ENCODE results near the gene LDHB.
A peak's percentile ranks its signal among the peaks of the same experiment; 100 is the strongest.
"Not testable (repeated sequence)": the region's sequence is repeated elsewhere in the genome, so short reads cannot be mapped to it uniquely, and the experiment has no call there.

LDHB gene

GRCh38 chr12:21657326-21658077, at the start of gene LDHB:
Gene LDHB, minus strand, starts transcription at chr12:21657842. Its CDS starts 3,171 bp downstream, at chr12:21654671.
- DNase-seq (ENCODE audit: low read depth), result peak; percentile 87

- DNase-seq (ENCODE audit: low read depth), result no peak
Observed at GRCh38 chr12:21704847-21705246, 47.2 kb upstream of the LDHB start.

DNA sequence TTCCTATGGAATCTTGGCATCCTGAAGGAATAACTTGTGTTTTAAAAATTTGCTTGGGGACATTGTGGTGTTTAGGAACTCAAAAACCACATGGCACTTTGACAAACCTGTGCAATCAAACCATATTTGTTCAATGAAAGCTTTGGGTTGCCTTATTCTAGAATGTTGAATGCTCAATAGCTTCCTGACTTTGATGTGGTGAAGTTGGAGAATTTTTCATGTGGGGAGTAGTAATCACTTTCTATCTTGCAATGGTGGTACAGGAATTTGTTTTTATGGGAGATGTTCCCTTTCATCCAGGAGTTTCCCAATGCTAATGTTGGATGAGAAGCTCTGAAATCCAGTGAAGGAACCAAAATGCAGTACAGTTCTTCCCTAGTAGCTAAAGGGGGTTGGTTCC, 42.2 kb upstream of the LDHB start:
- DNase-seq (ENCODE audit: low read depth), result no peak

DNA sequence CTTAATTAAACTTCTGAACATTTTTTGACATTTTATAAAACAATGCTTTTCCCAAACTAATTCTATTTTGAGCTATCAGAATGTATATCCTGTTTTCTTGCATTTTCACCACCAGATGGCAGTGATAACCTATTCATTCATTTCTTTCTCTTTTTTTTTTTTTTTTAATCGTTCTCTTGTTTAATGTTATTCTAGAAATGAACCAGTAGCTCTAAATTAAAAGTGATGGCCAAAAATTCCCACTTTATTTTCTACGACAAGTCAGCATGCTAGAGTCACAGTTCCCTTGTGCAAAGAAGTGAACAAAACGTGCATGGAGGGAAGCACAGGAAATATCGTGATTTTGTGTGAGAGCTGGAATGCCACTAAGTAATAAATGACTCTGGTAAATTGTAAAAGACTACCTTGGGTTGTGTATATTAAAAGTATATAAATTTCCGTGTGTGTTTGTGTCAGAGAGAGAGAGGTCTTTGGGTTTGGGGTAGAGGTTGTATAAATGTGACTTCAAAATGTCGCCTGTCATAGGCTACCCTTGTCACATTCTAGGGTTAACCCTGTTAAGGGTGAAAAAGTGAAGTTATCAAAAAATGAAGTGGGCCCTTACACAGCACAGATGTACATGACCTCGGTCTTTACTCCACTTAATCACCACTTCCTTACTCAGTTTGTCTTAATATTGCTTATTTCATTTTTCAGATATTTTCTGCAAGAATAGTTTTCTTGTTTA, 40.4 kb upstream of the LDHB start:
- DNase-seq (ENCODE audit: low read depth), result no peak

DNA sequence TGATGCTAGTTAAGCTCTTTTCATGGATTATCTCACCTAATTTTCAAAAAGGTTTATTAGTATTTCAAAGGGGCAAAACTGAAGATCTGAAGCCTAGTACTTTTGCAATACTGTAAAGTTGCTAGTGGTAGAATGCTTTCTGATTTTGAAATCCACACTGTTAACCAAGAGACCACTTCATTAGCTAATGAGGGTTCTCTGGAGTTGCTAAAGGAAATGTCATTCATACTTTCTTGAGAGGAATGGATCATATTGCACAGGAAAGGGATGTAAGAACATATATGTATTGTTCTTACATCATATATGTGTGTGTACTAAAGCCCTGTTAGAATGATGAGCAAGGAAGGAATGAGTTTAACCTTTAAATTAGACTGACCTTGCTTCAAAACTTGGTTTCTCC, 39.0 kb upstream of the LDHB start:
- no peak for DNase-seq (ENCODE audit: low read depth)

DNA sequence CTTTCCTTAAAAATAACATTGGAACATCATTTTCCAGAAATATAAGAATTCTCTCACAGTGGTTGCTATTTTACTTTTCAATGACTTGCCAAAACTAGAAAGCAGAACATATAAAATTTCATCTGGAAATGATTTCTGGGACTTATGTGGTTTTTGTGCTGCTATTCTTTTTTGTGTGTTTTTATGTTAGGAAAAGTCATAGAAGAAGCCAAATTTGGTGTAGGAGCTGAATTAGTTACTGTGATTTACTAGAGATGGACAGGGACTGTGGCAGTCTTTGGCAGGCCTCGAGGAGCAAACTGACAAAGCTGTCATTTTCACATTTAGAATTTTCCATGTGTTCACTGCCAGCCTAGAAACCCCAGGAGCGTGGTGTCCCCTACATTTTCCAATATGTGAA, 38.3 kb upstream of the LDHB start:
- no peak for DNase-seq (ENCODE audit: low read depth)

GRCh38 chr12:21694660-21695059, 37.0 kb upstream of the LDHB start:
- DNase-seq (ENCODE audit: low read depth), result no peak

DNA sequence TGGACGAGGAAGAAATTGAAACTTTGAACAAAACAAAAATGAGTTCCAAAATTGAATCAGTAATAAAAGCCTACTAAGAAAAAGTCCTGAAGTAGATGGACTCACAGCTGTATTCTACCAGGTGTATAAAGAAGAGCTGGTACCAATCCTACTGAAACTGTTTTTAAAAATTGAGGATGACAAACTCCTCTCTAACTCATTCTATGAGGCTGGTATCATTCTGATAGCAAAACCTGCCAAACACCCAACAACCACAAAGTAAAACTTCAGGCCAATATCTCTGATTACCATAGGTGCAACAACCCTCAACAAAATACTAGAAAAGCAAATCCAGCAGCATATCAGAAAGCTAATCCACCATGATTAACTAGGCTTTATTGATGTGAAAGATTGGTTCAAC, 33.9 kb upstream of the LDHB start:
- no peak for DNase-seq (ENCODE audit: low read depth)

DNA sequence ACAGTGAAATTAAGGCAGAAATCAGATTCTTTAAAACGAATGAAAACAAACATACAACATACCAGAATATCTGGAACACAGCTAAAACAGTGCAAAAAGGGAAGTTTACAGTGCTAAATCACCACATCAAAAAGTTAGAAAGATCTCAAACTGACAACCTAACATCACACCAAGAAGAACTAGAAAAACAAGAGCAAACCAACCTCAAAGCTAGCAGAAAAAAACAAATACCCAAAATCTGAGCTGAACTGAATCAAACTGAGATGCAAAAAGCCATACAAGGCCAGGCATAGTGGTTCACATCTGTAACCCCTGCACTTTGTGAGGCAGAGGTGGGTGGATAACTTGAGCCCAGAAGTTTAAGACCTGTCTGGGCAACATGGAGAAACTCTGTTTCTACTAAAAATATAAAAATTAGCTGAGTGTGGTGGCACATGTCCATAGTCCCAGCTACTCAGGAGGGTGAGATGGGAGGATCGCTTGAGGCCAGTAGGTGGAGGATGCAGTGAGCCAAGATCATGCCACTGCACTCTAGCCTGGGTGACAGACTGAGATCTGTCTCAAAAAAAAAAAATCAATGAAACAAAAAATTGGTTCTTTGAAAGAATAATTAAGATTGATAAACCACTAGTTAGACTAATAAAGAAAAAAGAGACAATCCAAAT, 33.2 kb upstream of the LDHB start:
- DNase-seq (ENCODE audit: low read depth), result no peak

DNA sequence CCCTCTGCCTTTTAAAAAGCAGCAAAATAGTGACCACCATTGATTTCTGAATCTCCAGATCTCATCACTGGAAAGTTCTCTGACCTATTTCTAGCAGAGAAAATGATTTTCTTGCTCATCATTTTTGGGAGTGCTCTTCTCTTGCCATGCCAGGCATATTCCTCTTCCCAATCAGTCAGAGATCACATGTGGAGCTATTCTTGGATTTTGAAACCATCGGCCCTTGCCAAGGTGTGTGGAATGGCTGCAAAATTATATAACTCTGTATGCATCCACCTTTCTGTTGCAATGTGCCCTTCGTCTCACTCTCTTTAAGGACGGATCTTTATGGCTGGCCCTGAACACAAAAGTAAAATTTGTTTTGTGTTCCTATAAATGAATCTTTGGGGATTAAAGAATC, 25.5 kb upstream of the LDHB start:
- no peak for DNase-seq (ENCODE audit: low read depth)

DNA sequence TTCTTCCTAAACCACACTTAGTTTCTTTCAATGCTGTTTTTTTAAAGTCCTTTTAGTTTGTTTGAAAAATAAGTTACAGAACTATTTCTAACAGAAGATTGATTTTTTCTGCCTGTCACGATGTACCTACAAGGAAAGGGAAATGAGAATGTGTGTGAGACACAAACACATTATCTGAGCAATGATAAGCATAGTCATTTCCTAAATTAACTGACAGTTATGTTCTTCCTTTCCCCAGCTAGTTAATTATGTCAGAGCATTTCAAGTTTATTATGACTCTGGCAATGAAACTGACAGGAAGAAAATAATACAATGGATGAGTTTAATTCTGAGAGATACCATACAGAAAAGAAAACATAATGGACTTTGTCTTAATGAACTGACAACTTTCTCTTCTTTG, 21.3 kb upstream of the LDHB start:
- no peak for DNase-seq (ENCODE audit: low read depth)

- DNase-seq (ENCODE audit: low read depth), result no peak
Observed at GRCh38 chr12:21677622-21678277, 20.1 kb upstream of the LDHB start.

DNA sequence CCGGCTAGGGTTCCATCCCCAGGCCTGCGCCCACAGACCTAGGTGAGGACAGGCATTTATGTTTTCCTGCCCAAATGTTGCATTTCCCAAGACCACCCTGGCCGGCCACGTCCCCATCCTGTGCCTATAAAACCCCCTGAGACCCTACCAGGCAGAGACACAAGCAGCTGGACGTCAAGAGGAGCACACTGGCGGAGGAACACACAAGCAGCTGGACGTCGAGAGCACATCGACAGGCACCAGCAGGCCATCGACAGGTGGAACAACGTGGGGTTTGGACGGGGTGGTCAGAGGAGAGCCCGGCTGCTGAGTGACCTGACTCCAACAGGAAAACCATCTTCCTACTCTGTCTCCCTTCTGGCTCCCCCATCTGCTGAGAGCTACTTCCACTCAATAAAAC, 19.6 kb upstream of the LDHB start:
- DNase-seq (ENCODE audit: low read depth), result no peak

- no peak for DNase-seq (ENCODE audit: low read depth)
Observed at GRCh38 chr12:21676776-21677175, 19.1 kb upstream of the LDHB start.

DNA sequence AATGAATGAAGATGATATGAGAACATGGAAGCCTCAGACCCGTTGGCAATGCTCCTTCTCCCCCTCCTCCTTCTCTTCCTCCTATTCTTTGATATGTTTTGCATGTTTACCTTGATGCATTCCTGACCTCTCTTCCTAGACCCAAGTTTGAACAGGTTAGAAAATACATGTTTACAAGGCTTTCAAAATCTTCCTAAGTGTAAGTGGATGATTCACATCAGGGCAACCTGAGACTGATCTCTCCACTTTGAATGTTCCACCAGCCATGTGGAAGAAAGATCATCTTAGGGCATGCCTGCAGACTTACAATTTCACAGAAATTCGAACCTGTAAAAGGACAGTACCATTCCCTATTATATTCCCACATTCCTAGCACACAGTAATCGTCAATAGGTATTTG, 18.0 kb upstream of the LDHB start:
- DNase-seq (ENCODE audit: low read depth), result no peak

GRCh38 chr12:21675096-21675495, 17.5 kb upstream of the LDHB start:
- DNase-seq (ENCODE audit: low read depth), result no peak

DNA sequence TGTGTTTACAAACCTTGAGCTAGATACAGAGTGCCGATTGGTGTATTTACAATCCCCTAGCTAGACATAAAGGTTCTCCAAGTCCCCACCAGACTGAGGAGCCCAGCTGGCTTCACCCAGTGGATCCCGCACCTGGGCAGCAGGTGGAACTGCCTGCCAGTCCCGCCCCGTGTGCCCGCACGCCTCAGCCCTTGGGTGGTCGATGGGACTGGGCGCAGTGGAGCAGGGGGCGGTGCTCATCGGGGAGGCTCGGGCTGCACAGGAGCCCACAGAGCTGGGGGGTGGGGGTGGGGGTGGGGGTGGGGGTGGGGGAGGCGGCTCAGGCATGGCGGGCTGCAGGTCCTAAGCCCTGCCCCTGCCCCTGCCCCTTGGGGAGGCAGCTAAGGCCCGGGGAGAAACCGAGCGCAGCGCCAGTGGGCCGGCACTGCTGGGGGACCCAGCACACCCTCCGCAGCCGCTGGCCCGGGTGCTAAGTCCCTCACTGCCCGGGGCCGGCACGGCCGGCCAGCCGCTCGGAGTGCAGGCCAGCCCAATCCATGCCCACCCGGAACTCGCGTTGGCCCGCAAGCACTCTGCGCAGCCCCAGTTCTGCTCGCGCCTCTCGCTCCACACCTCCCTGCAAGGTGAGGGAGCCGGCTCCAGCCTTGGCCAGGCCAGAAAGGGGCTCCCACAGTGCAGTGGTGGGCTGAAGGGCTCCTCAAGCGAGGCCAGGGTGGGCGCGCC, 16.3 kb upstream of the LDHB start:
- DNase-seq (ENCODE audit: low read depth), result not testable (repeated sequence)

GRCh38 chr12:21672146-21672545, 14.5 kb upstream of the LDHB start:
- DNase-seq (ENCODE audit: low read depth), result no peak

DNA sequence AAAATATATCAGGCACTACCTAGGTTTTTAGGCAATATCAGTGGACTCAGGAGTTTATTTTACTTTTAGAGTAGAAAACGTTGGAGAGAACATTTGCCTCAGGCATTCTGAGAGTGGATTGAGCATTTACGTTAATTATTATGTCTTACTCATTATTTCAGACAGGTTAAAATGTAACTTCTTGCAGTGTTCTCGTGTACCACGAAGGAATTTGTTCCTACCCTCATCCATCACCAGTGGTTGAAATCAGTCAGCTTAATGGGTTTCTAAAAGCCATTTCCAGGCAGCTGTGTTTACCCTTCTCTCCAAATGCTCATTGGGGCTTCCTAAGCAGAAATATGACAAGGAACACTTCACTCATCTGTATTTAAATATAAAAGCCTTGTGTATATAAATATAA, 9.1 kb upstream of the LDHB start:
- no peak for DNase-seq (ENCODE audit: low read depth)

GRCh38 chr12:21665816-21666215, 8.2 kb upstream of the LDHB start:
- DNase-seq (ENCODE audit: low read depth), result no peak

DNA sequence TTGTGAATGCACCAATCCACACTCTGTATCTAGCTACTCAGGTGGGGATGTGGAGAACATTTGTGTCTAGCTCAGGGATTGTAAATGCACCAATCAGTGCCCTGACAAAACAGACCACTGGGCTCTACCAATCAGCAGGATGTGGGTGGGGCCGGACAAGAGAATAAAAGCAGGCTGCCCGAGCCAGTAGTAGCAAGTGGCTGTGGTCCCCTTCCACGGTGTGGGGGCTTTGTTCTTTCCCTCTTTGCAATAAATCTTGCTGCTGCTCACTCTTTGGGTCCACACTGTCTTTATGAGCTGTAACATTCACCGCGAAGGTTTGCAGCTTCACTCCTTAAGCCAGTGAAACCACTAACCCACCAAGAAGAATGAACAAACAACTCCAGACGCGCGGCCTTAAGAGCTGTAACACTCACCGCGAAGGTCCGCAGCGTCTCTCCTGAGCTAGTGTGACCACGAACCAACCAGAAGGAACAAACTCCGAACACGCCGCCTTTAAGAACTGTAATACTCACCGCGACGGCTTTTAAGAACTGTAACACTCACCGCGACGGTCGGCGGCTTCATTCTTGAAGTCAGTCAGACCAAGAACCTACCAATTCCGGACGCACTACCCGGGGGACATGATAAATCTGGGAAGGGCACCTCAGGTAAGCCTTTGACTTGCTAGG, 4.6 kb upstream of the LDHB start:
- no peak for DNase-seq (ENCODE audit: low read depth)

Data from activated T-helper 1 cell treated with Interleukin-2 at 50 U/mL for 16 hours (primary cell).